ENCODE measurements around the gene VPREB1.
A peak's percentile ranks its signal among the peaks of the same experiment; 100 is the strongest.
"Not testable (repeated sequence)": the region's sequence is repeated elsewhere in the genome, so short reads cannot be mapped to it uniquely, and the experiment has no call there.

Gene VPREB1, protein sequence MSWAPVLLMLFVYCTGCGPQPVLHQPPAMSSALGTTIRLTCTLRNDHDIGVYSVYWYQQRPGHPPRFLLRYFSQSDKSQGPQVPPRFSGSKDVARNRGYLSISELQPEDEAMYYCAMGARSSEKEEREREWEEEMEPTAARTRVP

DNA sequence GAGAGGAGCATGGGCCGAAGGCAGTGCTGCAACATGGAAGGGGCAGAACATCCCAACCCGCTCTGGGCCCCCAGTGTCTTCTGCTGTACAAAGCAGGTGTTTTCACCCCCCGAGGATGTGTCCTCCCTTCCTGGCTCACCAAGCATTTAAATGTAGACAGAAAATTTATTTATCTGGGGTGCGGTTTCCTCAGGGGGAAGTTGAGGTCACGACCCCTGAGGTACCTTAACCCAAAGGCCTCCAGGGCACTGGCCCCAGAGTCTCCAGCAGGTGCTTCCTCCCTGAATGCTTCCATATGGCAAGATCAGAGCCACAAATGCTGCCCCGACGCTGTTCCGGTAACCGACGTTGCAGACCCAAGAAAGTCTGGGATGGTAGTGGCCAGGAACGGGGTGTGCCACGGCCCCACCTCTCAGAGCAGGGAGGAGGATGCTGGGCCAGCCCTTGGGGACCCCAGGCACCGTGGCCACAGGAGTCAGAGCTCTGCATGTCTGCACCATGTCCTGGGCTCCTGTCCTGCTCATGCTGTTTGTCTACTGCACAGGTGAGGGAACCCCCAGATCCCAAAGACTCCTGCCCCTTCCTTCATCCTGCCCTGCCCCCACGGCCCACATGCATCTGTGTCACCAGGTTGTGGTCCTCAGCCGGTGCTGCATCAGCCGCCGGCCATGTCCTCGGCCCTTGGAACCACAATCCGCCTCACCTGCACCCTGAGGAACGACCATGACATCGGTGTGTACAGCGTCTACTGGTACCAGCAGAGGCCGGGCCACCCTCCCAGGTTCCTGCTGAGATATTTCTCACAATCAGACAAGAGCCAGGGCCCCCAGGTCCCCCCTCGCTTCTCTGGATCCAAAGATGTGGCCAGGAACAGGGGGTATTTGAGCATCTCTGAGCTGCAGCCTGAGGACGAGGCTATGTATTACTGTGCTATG, at the start of gene VPREB1:
Gene VPREB1, plus strand, starts transcription at position 471 of the 935 bp plus-strand sequence. Its CDS starts 28 bp downstream, at position 499.
- DNase-seq, result no peak

GRCh38 chr22:22194931-22195264, 49.7 kb upstream of the VPREB1 start:
- DNase-seq, result no peak

DNA sequence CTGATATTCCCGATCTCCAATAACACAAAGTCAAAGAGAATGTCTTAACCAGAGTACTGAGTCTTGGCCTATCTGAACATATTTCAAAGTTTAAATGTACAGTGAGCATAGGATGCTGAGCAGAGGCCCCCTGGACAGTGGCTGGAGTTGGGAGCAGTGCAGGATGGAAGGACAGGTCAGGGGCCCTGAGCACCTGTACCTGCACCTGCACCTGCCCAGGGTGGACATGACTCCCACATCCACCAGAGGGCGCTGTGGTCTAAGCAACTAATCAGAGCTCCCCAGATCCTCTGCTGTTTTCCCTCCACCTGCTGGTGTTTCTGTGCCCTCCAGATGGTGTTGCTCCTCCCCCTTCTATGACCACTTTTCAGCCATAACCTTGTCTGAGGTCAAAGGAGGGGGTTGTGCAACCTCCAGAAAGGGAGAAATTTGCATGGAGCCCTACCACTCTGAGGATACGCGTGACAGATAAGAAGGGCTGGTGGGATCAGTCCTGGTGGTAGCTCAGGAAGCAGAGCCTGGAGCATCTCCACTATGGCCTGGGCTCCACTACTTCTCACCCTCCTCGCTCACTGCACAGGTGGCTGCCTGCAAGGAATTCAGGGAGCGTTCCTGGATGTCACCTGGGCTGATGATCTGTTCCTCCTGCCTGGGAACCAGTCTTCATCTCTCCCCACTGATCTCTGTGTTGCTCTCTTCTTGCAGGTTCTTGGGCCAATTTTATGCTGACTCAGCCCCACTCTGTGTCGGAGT, 49.1 kb upstream of the VPREB1 start:
- peak; percentile 78 for DNase-seq

DNA sequence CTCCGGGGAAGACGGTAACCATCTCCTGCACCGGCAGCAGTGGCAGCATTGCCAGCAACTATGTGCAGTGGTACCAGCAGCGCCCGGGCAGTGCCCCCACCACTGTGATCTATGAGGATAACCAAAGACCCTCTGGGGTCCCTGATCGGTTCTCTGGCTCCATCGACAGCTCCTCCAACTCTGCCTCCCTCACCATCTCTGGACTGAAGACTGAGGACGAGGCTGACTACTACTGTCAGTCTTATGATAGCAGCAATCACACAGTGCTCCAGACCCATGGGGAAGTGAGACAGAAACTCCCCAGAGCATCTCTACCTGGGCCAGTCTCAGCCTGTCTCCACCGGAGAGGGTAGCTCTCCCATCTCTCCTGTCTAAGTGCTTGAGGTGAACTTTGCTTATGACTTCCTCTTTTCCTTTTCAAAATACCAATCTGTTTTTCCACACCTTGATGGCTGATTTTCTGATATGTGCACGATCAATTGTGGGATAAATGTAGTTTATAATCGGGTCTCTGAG, 48.5 kb upstream of the VPREB1 start:
- DNase-seq, result no peak

DNA sequence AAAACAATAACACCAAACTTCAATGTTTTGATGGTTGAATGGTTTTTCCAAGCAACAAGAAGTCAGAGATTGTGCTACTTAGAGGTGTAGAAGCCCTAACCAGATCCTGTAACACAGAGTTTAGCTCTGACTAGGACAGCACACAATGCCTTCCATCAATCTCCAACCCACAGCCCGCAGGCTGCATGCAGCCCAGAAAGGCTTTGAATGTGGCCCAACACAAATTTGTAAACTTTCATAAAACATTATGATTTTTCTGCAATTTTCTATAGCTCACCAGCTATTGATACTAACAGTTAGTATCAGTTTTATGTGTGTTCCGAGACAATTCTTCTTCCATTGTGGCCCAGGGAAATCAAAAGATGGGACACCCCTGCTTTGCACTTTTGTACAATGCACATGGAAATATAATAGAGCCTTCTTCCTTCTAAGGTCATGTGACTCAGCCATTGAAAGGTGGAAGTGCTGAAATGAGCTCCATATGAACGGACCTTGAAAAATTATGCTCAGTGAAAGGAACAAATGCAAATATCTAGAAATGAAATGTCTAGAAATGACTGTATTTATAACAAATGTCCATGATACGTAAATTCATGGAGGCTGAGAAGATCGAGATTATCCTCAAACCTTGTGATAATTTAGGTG, 47.6 kb upstream of the VPREB1 start:
- no peak for DNase-seq

- DNase-seq, result no peak
Observed at GRCh38 chr22:22197993-22198402, 46.6 kb upstream of the VPREB1 start.

DNA sequence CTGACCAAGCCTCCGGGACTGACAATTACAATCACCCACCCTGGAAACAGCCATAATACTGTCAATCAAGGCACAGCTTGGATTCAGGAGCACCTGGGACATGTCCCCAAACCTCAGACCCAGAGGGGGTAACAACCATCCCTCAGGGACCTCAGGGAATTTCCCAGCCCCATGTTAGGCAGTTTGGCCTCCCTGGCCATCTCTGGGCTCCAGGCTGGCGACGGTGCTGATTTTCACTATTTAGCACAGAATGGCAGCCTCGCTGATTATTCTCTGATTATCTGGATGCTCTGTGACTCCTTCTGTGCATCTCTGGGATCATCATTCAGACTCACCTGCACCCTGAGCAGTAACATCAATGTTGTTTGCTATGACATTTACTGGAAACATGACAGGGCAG, 45.8 kb upstream of the VPREB1 start:
- DNase-seq, result no peak

DNA sequence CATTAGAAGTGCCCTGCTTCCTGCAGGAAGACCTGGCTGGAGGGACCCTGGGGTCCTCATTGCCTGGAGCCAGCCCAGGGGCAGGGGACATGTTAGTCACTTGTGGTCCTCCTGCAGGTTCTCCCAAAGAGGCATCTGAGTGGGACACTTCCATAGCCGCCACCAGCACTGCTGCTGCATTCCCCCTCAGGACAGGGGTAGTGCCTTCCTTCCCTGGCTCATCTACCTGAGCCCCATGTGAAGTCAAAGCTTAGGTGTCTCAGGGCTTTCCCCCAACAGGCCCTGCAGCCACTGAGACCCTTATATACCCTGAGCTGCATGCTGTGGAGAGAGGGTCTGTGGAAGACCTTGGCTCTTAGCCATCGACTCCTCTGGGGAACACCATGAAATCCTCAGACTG, 45.0 kb upstream of the VPREB1 start:
- no peak for DNase-seq

DNA sequence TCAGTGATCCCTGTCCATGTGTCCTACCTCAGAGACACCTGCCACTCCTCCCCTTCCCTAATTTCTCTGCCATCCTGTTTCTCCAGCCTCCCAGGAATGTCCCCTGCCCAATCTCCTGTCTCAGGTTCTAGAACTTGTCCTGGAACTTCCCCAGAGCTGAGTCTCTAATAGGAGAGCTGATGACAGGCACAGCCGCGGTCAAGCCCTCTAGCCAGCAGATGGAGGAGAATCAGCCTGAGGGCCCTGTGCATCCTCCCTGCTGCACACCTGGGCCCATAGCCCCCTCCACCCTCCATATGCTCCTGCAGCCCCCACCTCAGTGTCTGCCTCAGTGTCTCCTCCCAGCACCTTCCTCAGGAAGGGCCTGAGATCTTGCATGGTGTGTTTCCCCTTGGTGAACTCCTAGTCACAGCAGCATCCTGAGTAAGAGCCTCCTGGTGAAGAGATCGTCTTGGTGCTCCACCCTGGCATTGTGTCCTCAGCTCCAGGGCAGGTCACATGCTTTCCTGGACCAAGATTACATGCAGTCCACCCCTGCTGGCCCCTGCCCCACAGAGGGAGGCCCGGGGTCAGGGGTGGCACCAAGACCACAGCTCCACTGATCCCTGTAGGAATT, 43.9 kb upstream of the VPREB1 start:
- DNase-seq, result no peak

DNA sequence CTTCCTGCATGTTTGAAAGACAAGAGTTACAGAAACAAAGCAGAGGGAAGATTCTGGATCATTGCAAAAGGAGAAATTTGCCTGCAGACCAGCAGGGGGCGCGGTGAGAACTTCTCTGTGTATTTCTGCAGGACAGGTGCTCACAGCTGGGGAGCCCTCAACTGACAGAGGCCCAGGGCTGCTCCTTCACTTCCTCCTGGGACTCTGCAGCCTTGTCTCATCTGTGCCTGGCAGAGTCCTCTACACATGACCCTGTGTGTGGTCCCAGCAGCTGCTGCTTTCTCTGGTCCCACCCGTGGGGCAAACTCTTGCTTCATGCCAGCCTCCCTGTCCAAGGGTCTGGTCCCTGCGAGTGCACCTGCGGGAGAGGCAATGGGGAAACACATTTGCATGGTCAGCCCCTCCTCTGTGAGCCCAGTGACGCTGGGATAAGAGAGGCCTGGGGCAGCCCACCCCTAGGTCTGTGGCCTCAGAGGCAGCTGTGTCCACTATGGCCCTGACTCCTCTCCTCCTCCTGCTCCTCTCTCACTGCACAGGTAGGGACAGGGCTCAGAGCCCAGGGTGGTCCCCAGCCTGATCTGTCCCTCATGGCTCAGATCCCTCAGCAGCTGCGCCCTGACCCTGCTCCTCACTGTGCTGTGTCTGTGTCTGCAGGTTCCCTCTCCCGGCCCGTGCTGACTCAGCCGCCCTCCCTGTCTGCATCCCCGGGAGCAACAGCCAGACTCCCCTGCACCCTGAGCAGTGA, 43.2 kb upstream of the VPREB1 start:
- DNase-seq, result no peak

- DNase-seq, result no peak
Observed at GRCh38 chr22:22201930-22202343, 42.6 kb upstream of the VPREB1 start.

DNA sequence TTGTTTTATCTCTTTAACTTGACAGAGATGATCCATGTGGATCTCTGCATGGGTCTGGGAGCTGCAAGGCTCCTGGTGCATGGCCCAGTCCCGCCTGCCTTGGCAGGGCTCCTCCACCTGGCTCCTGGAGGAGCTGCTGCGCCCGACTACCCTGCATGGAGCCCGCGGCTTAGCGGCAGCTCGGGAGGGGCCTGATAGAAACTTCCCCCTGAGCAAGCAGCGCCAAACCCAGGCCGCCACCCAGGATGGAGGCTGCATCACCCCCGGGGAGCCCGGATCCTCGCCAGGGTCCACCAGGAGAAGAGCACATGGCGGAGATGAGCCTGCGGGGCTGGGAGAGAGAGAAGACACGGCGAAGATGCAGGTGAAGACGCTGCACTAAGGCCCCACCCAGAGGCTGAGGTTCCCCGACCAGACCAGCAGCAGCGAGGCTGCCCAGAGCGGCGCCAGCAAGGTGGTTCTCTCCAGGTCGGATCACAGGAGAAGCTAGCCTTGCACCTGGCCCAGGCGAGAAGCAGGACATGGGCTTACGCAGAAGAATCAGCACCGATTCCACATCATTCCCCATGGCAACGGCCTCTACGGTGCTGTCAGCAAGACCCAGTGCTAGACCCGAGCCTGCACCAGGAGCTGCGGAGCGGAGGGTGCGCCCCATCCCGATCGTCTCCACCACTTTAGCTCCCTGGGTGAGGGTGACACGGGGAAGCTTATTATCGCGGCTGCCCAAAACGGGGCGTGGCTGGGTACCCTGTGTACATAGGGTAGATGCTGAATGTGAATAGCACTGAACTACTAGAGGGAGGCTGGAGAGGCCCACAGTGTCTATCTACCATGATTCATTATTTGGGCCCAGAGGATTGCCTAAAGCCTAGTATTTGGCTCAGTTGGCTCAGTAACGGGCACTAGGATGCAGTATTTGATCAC, 41.3 kb upstream of the VPREB1 start:
- no peak for DNase-seq

GRCh38 chr22:22207845-22208564, 36.6 kb upstream of the VPREB1 start:
- DNase-seq, result peak; percentile 91

GRCh38 chr22:22208652-22209051, 35.9 kb upstream of the VPREB1 start:
- DNase-seq, result no peak

DNA sequence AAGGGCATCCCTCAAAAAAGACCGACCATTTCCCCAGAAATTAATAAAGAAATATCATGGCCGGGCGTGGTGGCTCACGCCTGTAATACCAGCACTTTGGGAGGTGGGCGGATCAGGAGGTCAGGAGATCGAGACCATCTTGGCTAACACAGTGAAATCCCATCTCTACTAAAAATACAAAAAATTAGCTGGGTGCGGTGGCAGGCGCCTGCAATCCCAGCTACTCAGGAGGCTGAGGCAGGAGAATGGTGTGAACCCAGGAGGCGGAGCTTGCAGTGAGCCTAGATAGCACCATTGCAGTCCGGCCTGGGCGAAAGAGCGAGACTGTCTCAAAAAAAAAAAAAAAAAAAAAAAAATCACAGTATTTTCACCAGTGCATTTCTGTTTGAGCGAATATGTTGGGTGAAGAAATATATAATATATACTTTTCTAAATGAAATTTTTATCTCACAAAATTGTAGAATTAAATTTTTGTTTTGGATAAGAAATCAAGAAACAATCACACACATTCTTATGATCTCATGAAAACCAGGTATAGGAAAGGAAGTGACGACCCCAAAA, 35.4 kb upstream of the VPREB1 start:
- DNase-seq, result not testable (repeated sequence)

DNA sequence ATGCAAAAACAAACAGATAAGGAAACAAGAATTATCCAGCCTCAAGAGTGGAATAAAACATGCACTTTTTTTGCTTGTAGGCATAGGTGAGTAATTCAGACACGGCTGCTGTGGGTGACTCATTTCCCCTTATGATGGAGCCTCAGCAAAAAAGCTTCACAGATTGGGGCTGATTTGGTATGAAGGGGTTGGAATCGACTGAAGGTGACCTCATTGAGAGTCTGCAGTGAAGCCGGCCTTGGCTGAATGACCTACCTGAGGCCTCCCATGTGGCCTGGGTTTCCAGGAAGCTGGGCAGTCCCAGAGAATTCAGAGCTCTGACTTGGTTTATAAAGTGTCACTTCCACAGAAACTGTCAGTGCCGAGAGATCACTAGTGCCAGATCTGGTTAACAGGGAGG, 34.2 kb upstream of the VPREB1 start:
- peak; percentile 94 for DNase-seq

GRCh38 chr22:22210889-22211833, 33.4 kb upstream of the VPREB1 start:
- DNase-seq, result no peak

DNA sequence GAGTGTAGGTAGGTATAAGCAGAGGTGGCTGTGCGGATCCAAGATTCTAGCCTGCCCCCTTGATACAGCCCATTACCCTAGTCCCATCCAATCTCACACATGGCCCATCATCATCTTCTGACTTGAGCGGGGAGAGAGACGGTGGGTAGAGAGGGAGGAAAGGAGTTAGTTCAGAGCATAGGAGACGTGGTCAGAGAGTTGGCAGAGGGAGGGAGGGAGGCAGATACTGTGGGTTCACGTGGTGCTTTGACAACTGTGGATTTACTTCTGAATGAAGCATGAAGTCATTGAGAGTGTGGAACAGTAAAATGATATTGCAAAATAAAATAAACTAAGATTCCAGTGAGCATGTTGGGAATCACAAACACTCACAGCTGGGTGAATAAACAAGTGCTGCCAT, 31.4 kb upstream of the VPREB1 start:
- DNase-seq, result no peak
